HepG2 (cell line): Measurements from ENCODE around the gene LDB2.

Experiments
- CBX2 ChIP-seq, 2 experiments: fragments of 200-600 bp in 1 of 2; sonication (generic); formaldehyde crosslinking in 1 of 2; IDR thresholded peaks; 2 replicates each; pipeline versions ENCODE4 v1.7.0 to v1.8.1; 2018 to 2022; ENCODE audit warnings: low read depth in 2 of 2, low read length in 1 of 2, mild to moderate bottlenecking in 1 of 2, missing genetic modification reagents in 1 of 2
- DZIP1 ChIP-seq: sonication (generic); formaldehyde crosslinking; IDR thresholded peaks from 2 replicates; pipeline ENCODE4 v1.5.0; 2020; ENCODE audit warnings: mild to moderate bottlenecking, missing genetic modification reagents
- FOXJ3 ChIP-seq: sonication (generic); formaldehyde crosslinking; IDR thresholded peaks from 2 replicates; pipeline ENCODE4 v1.4.0; 2020; ENCODE audit warnings: missing genetic modification reagents, mild to moderate bottlenecking, borderline replicate concordance
- HDAC1 ChIP-seq: sonication (generic); formaldehyde crosslinking; IDR thresholded peaks from 2 replicates; pipeline ENCODE4 v1.5.1; 2020; ENCODE audit warnings: mild to moderate bottlenecking, missing genetic modification reagents
- KDM3A ChIP-seq: IDR thresholded peaks from 2 replicates; pipeline ENCODE4 v1.6.1; 2018; ENCODE audit warnings: low read depth, missing compliant biosample characterization
- KLF13 ChIP-seq: sonication (generic); formaldehyde crosslinking; IDR thresholded peaks from 2 replicates; pipeline ENCODE4 v1.4.0; 2020; ENCODE audit warnings: mild to moderate bottlenecking, missing genetic modification reagents
- NFYB ChIP-seq: sonication (generic); formaldehyde crosslinking; IDR thresholded peaks from 2 replicates; pipeline ENCODE4 v1.4.0; 2020; ENCODE audit warnings: missing genetic modification reagents
- NR2C2 ChIP-seq: sonication (generic); formaldehyde crosslinking; IDR thresholded peaks from 2 replicates; pipeline ENCODE4 v1.4.0; 2020; ENCODE audit warnings: missing genetic modification reagents, mild to moderate bottlenecking, moderate library complexity, borderline replicate concordance
- PCBP1 ChIP-seq: fragments of 200-400 bp; formaldehyde crosslinking; IDR thresholded peaks from 2 replicates; pipeline ENCODE4 v1.6.1; 2017; ENCODE audit warnings: mild to moderate bottlenecking, low read depth, low read length, borderline replicate concordance
- POLR2A ChIP-seq, 2 experiments: IDR thresholded peaks; 2 replicates each; pipeline ENCODE4 v1.6.1; 2011; ENCODE audit warnings: low read depth in 2 of 2, low read length in 2 of 2, mild to moderate bottlenecking in 1 of 2, moderate library complexity in 1 of 2; ENCODE audit not compliant: insufficient read depth in 1 of 2
- POLR2AphosphoS2 ChIP-seq: IDR thresholded peaks from 2 replicates; pipeline ENCODE4 v1.6.1; 2011; ENCODE audit warnings: low read depth, low read length, improper control_type of control experiment
- ZBTB21 ChIP-seq: sonication (generic); formaldehyde crosslinking; IDR thresholded peaks from 2 replicates; pipeline ENCODE4 v1.4.0; 2020; ENCODE audit warnings: missing genetic modification reagents
- TF ChIP-seq, protein P1 (sequence below): sonication (generic); formaldehyde crosslinking; IDR thresholded peaks from 2 replicates; pipeline ENCODE4 v1.5.0; 2020; ENCODE audit warnings: mild to moderate bottlenecking, missing genetic modification reagents, moderate library complexity

- TF ChIP-seq ZBTB21 (CRISPR knock-in tag) (no peak), HDAC1 (no peak), POLR2A (IDR thresholded peaks at IDR 0.05; ENCODE audit: insufficient read depth in 1 of 2, low read depth in 2 of 2, low read length in 2 of 2) (no peak), KDM3A (CRISPR knock-in tag) (no peak), FOXJ3 (CRISPR knock-in tag) (no peak), PCBP1 (no peak), NFYB (CRISPR knock-in tag) (no peak), DZIP1 (CRISPR knock-in tag) (no peak), CBX2 (IDR thresholded peaks at IDR 0.05; ENCODE audit: low read depth, low read length) (no peak), CBX2 (CRISPR knock-in tag; IDR thresholded peaks at IDR 0.05; ENCODE audit: low read depth) (no peak), NR2C2 (CRISPR knock-in tag) (no peak), POLR2AphosphoS2 (no peak), KLF13 (CRISPR knock-in tag) (no peak)
- TF ChIP-seq, protein P1, sequence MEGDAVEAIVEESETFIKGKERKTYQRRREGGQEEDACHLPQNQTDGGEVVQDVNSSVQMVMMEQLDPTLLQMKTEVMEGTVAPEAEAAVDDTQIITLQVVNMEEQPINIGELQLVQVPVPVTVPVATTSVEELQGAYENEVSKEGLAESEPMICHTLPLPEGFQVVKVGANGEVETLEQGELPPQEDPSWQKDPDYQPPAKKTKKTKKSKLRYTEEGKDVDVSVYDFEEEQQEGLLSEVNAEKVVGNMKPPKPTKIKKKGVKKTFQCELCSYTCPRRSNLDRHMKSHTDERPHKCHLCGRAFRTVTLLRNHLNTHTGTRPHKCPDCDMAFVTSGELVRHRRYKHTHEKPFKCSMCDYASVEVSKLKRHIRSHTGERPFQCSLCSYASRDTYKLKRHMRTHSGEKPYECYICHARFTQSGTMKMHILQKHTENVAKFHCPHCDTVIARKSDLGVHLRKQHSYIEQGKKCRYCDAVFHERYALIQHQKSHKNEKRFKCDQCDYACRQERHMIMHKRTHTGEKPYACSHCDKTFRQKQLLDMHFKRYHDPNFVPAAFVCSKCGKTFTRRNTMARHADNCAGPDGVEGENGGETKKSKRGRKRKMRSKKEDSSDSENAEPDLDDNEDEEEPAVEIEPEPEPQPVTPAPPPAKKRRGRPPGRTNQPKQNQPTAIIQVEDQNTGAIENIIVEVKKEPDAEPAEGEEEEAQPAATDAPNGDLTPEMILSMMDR = no peak
Observed at GRCh38 chr4:16754104-16754503, 144.3 kb downstream of the LDB2 start.
